ENCODE measurements around the gene KIF27.
"Not testable (repeated sequence)": the region's sequence is repeated elsewhere in the genome, so short reads cannot be mapped to it uniquely, and the experiment has no call there.

DNA sequence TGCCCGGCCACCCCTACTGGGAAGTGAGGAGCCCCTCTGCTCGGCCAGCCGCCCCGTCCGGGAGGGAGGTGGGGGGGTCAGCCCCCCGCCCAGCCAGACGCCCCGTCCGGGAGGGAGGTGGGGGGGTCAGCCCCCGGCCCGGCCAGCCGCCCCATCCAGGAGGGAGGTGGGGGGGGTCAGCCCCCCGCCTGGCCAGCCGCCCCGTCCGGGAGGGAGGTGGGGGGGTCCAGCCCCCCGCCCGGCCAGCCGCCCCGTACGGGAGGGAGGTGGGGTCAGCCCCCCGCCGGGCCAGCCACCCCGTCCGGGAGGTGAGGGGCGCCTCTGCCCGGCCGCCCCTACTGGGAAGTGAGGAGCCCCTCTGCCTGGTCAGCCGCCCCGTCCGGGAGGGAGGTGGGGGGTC lies 116.8 kb downstream of the KIF27 start:
- TF ChIP-seq, protein P1, sequence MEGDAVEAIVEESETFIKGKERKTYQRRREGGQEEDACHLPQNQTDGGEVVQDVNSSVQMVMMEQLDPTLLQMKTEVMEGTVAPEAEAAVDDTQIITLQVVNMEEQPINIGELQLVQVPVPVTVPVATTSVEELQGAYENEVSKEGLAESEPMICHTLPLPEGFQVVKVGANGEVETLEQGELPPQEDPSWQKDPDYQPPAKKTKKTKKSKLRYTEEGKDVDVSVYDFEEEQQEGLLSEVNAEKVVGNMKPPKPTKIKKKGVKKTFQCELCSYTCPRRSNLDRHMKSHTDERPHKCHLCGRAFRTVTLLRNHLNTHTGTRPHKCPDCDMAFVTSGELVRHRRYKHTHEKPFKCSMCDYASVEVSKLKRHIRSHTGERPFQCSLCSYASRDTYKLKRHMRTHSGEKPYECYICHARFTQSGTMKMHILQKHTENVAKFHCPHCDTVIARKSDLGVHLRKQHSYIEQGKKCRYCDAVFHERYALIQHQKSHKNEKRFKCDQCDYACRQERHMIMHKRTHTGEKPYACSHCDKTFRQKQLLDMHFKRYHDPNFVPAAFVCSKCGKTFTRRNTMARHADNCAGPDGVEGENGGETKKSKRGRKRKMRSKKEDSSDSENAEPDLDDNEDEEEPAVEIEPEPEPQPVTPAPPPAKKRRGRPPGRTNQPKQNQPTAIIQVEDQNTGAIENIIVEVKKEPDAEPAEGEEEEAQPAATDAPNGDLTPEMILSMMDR (IDR thresholded peaks at IDR 0.05; ENCODE audit: insufficient read depth, low read length, poor library complexity, severe bottlenecking) = not testable (repeated sequence)
- TF ChIP-seq EZH2phosphoT487 (conservative IDR thresholded peaks at IDR 0.05; ENCODE audit: low read length) = not testable (repeated sequence)
